Ramos (cell line): ENCODE measurements around the gene VWF.

ENCODE experiments used
- in situ Hi-C: fragments of 300-500 bp; cut with MboI; formaldehyde crosslinking; loops from one replicate; pipeline ENCODE4 v1.14.3; 2022; ENCODE audit warnings: low sequenced_read_pairs; ENCODE audit not compliant: unreplicated experiment

The VWF gene

DNA sequence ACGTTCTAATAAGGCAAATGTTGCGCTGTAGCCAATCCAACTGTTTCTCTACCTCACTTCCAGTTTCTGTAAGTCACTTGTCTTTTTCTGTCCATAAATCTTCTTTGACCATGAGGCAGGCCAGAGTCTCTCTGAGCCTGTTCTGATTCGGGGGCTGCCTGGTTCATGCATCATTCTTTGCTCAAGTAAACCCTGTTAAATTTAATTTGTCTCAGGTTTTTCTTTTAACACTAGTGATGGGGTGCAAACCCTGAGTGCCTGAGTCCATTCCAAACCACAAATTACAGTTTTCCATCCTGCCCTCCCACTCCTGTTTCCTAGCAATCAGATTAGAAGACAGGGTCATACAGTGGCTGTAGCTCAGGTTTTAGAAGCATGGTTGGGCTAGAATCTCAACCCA is 41.9 kb downstream of the VWF start:
- in situ Hi-C loops = no loop called here

DNA sequence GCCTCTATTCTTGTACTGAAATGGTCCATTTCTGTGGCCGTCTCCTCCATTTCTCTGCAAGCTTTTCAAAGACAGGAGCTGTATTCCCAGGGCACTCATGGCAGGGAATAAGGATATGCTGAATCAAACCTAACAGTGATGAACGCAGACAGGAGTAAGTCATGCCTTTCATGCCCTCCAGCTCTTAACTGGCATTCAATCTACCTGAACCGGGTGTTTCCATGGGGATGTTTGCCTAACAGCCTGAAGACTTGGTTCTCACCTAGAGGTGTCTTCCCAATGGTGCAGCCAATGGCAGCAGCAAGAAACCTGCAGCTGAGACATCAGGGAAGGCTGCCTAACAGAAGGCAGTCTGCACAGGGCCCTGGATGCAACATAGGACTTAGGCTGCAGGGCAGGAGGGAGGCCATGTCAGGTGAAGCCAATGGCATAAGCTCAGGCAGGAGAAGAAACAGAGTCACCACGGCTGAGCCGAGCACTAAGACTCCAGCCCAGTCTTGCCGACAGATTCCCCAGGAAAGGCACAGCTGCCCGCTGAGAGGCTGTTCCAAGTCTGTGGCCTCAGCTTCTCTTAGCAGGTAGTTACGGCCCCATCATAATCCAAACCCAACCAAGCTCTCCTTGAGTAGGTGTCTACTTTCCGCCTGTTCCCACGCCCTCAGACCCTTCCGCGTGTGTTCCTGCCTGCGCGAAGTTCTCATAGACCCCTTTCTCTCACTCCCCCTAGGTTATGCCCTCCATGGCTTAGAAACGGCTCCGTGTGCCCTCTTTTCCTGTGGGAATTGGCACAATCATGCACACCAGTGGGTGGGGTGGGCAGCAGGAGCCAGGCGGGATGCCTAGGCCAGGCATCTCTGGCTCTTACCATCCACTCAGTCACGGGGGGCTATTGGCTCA is 44.1 kb downstream of the VWF start:
- in situ Hi-C loops = no loop called here

DNA sequence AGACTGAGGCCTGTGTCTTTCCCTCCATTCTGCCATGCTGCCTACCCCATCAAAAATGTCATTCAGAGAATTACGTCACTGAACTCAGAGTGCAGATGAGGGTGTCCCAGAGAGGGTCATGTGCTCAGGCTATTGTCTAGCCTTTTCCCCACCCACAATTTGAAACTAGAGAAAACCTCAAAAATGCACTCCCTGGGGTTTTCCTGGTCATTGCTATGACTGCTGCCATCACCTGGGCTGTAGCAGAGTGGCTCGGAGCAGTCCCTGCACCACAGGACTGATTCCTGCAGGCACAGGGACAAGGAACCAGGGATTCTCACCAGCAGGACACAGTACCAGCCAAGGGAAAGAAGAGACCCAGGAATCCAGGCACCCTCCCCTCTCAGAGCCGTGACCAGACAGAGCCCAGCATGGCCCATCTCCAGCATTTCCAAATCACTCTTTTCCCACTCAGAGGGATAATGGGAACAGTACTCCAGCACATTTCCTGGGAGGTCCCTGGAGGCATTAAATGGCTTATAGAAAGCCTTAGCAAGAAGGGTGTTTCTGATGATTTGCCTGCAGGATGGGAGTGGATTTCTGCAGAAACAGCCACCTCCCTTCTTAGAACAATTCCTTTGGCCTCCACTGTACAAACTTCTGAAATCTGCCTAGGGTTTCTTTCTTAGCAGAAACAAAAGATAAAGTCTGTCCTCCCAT is 45.9 kb downstream of the VWF start:
- in situ Hi-C loops = no loop called here

DNA sequence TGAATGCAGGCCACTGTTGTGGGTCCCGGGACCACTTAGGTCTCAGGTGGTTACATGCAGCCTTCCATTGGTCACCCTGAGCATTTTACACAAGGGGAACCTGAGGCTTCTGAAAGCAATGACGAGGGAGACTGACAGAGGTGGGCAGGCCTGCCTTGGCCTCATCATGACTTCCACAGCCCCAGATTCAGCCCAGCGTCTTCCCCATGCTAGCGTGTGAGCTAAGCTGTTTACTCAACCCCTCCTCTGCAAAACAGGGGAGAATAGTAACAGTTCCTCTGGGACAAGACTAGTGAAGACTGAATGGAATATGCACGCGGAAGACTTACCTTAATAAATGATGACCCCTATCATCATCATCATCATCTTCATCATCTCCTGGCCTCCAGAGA is 46.8 kb downstream of the VWF start:
- in situ Hi-C loops = no loop called here

DNA sequence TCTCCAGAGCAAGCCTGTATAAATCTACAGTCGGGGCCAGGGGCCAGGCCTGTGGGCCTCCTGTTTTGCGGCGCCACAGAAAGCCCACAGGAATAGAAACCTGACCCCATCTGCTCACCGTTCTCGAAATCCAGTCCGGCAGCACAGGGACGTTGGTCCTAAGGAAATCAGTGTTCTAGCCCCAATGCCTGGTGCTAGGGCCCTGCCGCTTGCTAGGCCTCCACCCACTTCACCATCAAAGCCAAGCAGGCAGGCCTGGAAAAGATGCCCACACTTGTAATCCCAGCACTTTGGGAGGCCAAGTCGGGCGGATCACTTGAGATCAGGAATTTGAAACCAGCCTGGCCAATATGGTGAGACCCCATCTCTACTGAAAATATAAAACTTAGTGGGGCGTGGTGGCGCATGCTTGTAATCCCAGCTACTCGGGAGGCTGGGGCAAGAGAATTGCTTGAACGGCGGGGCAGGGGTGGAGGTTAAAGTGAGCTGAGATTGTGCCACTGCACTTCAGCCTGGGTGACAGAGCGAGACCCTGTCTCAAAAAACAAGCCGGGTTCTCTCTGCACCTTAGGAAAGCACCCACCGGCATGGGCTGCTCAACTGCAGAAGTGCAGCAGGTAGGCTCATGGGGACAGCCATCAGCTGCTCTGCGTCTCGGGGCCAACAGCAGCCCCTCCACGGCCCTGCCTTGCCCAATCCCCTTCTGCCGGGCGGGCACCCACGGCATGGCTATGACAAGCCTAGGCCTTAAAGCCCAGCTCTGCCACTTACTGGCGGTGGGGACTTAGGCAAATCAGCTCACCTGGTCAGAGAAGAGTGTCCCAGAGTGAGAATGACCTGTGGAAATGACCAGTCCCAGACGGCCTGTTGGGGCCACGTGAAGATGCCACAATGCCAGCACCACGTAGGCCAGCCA is 47.4 kb downstream of the VWF start:
- in situ Hi-C loops = no loop called here

DNA sequence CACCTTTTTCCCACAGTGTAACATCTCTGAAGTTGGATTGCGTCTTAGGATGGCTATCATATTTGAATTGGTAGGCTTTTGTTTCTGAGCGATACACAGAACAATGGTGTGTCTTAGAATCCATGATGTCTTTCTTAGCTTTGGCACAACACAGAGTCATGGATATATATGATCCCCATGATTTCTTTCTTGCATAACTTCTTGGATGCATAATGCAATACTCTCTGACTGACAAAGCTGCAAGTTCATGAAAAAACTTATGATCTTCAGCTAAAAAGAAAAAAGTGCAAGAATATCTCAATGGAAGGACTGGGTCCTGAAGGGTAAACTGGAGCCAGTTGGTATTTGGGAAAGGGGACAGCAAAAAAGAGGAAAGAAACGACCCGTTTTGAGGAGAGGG is 48.1 kb downstream of the VWF start:
- in situ Hi-C loops = no loop called here

DNA sequence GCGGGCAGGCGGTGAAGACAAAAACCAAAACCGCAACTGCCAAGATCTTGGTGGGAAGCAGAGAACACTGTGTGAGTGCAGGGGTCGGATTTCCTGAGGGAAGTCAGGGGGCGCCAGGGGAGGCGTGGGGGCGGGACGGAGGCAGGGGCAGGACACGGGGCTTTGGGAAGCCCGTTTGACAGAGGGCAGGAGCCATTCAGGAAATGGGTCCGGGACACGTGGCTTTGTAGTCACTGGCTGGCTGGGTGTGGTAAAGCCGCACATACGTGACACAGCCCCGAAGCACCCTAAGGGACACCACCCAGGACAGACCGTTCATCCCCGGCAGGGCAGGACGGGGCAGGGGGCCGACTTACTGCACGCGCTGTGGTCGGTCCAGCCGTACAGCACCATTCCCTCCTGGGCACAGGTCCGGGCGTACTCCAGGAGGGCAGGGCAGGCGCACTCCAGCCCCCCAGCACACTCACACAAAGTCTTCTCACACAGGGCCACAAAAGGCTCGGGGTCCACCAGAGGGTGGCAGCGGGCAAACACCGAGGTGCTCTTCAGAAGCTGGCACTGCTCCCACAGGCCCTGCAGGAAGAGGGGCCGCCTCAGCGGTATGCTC is 49.4 kb downstream of the VWF start:
- in situ Hi-C loops = no loop called here

DNA sequence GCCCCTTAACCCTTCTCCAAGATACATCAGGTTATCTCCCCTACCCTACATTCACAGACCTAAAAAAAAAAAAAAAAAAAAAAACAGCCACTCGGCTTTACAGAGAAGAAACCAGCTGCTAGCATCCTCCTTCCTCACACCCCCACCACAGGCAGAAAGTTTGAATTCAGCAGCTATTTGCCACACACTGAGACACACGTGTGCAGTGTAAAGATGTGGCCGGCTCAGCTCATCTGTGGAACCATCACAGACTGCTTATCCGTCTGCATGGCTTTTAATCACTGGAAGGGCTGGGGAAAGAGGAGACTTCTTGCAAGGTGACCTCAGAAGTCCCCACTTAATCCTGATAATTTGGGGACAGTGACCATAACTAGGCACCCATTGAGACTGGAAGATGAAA is 50.0 kb downstream of the VWF start:
- in situ Hi-C loops = no loop called here

DNA sequence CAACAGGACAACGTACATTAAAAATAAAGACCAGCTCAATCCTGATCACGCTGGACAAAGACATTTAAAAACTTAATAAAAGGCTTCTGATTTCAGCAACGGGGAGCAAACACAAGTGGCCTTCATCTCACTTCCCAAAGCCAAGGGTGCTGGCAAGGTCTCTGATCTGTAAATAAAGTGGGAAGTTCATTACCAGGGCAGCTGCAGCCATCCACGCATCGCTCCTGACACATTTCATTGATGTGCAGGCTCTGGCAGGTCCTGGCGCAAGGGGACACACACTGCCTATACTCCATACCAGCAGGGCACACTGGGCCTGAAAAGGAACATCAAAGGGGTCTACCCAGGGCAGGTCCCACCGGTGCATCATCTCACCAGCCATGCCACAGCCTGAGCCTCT is 51.0 kb downstream of the VWF start:
- in situ Hi-C loops = no loop called here

DNA sequence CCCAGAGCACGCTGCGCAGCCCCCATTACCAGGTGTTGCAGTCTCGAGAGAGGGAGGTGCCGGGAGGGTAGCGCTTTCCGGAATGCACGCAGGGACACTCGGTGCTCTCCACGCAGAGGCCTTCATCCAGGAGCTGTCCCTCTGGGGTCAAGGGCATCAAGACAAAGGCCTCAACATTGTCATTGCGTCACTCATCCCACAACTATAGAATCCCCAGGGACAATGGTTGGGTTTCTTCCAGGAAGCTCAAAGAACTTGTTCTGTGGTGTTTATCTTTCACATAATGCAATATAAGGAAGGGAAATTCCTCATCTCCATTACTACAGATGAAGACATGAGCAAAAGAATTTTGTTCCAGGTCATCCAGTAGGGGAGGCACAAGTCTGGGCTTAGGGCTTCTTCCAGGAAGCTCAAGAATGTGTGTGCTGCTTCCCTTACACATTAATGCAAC is 52.1 kb downstream of the VWF start:
- in situ Hi-C loops = no loop called here

DNA sequence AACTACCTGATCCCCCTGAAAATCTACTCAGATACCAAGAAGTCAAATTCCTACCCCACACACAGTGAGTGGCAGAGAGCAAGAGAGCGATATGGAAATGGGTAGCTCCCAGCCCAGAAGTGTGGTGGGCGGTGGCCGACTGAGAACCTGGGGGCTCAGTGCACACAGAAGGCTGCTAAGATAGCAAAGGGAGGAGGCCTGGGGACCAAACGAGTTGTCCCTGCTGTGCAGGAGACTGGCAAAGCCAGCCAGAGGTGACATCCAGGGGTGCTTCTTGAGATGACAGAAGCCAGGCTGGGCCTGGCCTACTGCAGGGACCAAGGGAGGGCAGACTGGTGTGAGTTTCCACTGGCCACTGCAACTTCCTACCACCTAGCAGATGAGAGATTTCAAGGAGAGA is 52.9 kb downstream of the VWF start:
- in situ Hi-C loops = no loop called here

DNA sequence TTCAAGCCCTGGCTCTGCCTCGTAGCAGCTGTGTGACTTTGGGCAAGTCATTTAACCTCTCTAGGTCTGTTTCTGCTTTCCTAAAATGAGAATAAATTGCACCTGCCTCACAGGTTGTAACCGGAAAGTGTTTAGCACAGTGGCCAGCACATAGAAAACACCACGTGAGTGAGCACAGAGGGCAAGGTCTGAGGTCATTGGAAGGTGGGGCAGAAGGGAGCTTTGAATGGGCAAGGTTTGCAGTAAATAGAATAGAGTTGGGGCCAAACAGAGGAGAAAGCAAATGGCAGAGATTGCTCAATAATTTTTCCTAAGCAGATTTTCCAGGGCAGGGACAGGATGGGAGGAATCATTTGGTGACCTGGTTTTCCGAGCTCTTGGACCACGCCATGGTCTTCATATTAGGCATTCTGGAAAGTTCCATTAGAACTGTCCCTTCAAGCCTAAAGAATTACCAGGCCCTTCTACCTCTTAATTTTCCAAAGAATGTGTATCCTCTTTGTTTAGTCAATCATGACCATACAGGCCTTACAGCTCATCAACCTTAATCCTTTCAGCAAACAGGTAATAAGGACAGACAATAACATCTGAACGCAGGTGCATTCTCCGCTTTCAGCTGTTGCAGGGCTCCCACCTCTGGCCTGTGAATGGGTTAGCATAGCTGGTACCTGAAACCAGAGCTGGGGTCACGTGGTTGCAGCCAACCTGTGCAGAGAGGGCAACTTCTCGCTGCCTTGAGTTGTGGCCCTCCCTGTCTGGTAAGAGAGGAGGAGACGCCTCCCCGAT is 53.8 kb downstream of the VWF start:
- in situ Hi-C loops = no loop called here

DNA sequence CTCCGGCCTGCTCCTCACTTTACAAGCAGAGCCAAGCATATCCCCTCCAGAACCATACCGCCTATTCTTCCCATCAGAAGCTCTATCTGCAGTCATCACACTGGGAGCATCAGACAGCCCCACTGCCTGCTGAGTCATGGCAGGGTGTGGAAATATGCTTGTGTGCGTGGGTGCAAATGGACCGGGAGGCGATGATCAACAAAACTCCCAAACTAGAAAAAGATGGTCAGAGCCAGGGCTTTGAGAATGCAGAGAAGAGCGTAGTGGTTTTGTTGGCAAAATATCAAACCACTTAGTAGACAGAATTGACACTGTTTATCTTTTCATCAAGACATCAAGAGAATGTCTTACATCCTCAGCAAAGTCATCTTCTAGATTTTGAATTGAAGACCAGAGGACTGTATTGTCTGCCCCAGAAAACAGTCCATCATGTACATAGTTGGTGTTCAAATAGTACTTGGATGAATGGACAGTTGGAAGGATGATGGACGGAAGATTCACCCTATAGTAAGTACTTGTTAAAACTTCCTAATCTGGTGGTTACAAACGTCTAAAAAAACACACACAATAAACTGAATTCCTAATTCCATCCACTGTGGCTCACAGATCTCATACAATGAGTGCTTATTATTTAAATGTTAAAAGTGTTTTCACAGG is 54.9 kb downstream of the VWF start:
- in situ Hi-C loops = no loop called here

DNA sequence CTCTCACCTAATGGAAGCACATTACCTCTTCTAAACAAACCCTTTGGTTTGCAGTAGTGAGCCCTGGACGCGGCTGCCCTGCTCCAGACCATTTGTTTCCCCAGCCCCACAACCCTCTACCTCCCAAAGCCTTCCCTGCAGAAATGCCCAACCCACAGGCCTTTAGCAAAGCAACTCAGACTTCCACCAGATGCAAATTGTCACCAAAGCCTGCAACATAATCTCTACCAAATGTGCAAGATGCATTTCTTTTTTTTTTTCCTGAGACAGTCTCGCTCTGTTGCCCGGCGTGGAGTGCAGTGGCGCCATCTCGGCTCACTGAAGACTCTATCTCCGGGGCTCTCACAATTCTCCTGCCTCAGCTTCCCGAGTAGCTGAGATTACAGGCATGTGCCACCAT is 56.2 kb downstream of the VWF start:
- in situ Hi-C loops = no loop called here

DNA sequence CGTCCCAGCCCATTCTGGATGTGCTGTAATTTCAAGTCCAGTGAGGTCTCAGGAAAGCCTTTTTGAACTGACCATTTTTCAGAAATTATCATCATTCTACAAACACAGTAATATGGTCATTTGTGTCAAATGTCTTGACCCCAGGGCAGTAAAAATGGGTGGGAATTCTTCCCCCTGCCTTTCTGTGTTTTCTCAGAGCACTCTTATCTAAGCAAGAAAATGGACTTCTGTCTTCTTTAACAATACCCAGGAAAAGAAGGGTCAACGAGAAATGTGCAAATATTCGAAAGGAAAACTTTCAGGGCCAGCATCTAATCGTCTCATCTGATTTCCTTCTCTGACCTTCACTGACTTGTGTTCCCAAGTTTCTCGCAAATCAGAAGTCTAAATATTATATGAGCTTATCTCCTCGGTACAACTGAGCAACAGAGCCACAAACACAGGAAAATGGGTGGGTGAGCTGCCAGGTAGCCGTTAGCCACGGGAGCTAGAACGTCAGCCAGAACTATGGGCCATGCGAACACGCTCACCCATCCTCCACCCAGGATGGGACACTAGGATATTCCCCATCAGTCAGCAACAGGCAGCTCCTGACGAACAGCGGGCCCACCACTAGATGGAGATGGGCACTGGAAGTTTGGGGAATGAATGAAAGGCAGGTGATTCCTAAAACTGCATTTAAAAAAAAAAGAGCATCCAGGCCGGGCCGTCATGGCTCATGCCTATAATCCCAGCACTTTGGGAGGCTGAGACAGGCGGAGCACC is 57.1 kb downstream of the VWF start:
- in situ Hi-C loops = no loop called here

DNA sequence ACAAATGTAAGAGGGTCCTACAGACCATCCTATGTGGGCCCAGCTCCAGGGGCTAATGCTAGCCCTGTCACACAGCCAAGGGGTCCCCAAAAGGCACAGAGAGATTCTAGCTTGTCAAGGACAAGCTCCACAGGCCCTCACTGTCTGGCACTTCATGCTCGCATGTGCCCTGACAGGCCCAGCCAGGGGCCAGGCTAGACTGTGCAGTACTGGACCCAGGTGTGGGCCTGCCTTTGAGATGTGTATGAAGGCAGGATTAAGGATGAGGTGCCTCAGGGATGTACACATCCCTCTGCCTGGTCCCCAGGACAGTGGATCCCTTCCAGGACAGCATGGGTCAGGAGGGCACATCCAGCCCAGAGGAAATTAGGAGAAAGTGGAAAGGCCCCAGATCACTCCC is 57.8 kb downstream of the VWF start:
- in situ Hi-C loops = no loop called here

DNA sequence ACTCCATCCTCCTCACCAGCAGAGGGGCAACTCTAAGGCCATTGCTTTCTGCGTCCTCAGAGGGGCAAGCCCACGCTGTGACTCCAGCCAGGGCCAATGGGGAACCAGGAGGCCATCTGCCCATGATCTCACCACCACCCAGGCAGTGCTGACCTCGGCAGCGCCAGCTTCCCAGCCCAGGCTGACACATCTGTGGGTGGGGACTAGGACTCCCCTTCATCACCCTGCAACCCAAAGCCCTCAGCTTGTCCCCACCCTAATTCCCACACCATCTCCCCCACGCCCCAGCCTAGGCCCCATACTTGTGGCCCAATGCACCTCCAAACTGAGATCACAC is 58.6 kb downstream of the VWF start:
- in situ Hi-C loops = no loop called here

DNA sequence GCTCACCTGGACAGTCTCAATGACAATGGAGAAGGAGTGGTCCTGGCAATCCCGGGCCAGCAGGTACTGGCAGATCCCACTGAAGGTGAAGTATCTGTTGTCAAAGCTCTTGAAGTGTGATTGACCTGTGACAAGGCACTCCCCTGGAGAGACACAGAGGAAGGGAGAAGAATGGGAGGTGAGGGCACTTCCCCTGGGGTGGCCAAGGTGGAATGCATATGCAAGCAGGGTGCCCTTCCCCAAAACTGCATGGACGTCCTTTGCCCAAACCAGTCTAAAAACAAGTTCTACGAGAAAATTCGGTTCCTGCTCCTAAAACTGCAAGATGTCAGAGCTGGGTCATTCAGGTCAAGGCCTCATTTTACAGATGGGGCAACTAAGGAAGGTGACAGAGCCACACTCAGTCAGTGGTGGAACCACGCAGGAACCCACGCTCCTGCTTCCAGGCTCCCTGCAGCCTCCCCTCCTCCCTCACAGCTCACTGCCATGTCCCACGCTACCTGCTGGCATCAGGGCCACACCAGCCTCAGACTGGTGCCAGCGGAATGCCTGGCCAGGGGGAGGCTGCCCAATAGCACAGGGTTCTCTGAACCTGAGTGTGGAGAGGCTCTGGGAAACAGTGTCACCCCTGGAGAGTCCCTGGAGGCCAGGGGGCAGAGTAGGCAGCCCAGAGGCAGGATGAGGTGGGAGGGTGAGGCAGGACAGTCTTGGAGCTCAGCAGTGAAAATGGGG is 59.2 kb downstream of the VWF start:
- in situ Hi-C loops = no loop called here
